Measurements from ENCODE around the gene CHAF1A.

Gene CHAF1A

GRCh38 chr19:4367781-4368127 is 34.7 kb upstream of the CHAF1A start:
- TF ChIP-seq CTCF (IDR thresholded peaks at IDR 0.05; ENCODE audit: low read depth, low read length) = no peak
- H3K4me3 ChIP-seq (ENCODE audit: low read depth, low read length) = no peak overlapping the region

GRCh38 chr19:4368128-4368820 is 34.2 kb upstream of the CHAF1A start:
- no peak overlapping the region for H3K4me3 ChIP-seq (ENCODE audit: low read depth, low read length)
- no peak for TF ChIP-seq CTCF (IDR thresholded peaks at IDR 0.05; ENCODE audit: low read depth, low read length)

GRCh38 chr19:4369109-4369887 is 33.1 kb upstream of the CHAF1A start:
- no peak for TF ChIP-seq CTCF (IDR thresholded peaks at IDR 0.05; ENCODE audit: low read depth, low read length)
- no peak overlapping the region for H3K4me3 ChIP-seq (ENCODE audit: low read depth, low read length)

GRCh38 chr19:4369888-4370260 is 32.6 kb upstream of the CHAF1A start:
- H3K4me3 ChIP-seq (ENCODE audit: low read depth, low read length) = no peak overlapping the region
- no peak for TF ChIP-seq CTCF (IDR thresholded peaks at IDR 0.05; ENCODE audit: low read depth, low read length)

- no peak for TF ChIP-seq CTCF (IDR thresholded peaks at IDR 0.05; ENCODE audit: low read depth, low read length)
- H3K4me3 ChIP-seq (ENCODE audit: low read depth, low read length) = no peak overlapping the region
Observed at GRCh38 chr19:4370418-4371041, 31.9 kb upstream of the CHAF1A start.

- TF ChIP-seq CTCF (IDR thresholded peaks at IDR 0.05; ENCODE audit: low read depth, low read length) = no peak
- H3K4me3 ChIP-seq (ENCODE audit: low read depth, low read length) = no peak overlapping the region
Observed at GRCh38 chr19:4371247-4372164, 30.9 kb upstream of the CHAF1A start.

Measured in WI38 (cell line).